Stimulated activated CD8-positive, alpha-beta memory T cell treated with anti-CD3 and anti-CD28 coated beads, Interleukin-7, amount 100 ng/mL, for 24 hours (primary cell): Measurements from ENCODE around the gene PGR.
"Not testable (repeated sequence)": the region's sequence is repeated elsewhere in the genome, so short reads cannot be mapped to it uniquely, and the experiment has no call there.

Source experiments
- DNase-seq: peaks from one replicate; pipeline ENCODE4 v3.0.0-alpha.2; 2020; ENCODE audit warnings: low read depth

PGR gene

GRCh38 chr11:101082813-101083212 is 46.8 kb downstream of the PGR start:
- DNase-seq: no peak

- DNase-seq: no peak
These were observed 65.9 kb downstream of the PGR start for GRCh38 chr11:101063706-101064105.

- DNase-seq: no peak
These were observed 68.0 kb downstream of the PGR start for GRCh38 chr11:101061606-101062005.

- DNase-seq: no peak
These were observed 70.3 kb downstream of the PGR start for GRCh38 chr11:101059331-101059730.

GRCh38 chr11:101053492-101053891 is 76.1 kb downstream of the PGR start:
- DNase-seq: no peak

GRCh38 chr11:101051677-101052076 is 77.9 kb downstream of the PGR start:
- DNase-seq: no peak

GRCh38 chr11:101049813-101050212 is 79.8 kb downstream of the PGR start:
- DNase-seq: no peak

GRCh38 chr11:101049123-101049522 is 80.5 kb downstream of the PGR start:
- DNase-seq: no peak

GRCh38 chr11:101048479-101048878 is 81.1 kb downstream of the PGR start:
- no peak for DNase-seq

- DNase-seq: no peak
These were observed 82.7 kb downstream of the PGR start for GRCh38 chr11:101046947-101047346.

- no peak for DNase-seq
These were observed 84.2 kb downstream of the PGR start for GRCh38 chr11:101045415-101045814.

GRCh38 chr11:101043940-101044339 is 85.7 kb downstream of the PGR start:
- no peak for DNase-seq

GRCh38 chr11:101035872-101036271 is 93.7 kb downstream of the PGR start:
- no peak for DNase-seq

- no peak for DNase-seq
These were observed 95.5 kb downstream of the PGR start for GRCh38 chr11:101034076-101034475.

GRCh38 chr11:101032991-101033390 is 96.6 kb downstream of the PGR start:
- DNase-seq: no peak

GRCh38 chr11:101031713-101032112 is 97.9 kb downstream of the PGR start:
- DNase-seq: no peak

GRCh38 chr11:101030692-101031091 is 98.9 kb downstream of the PGR start:
- no peak for DNase-seq

- DNase-seq: no peak
These were observed 99.6 kb downstream of the PGR start for GRCh38 chr11:101030015-101030414.

- DNase-seq: no peak
These were observed 101.0 kb downstream of the PGR start for GRCh38 chr11:101028644-101029043.

GRCh38 chr11:101022256-101022655 is 107.4 kb downstream of the PGR start:
- DNase-seq: no peak

- no peak for DNase-seq
These were observed 109.7 kb downstream of the PGR start for GRCh38 chr11:101019870-101020269.

GRCh38 chr11:101014600-101015285 is 114.9 kb downstream of the PGR start:
- no peak for DNase-seq

GRCh38 chr11:101013702-101014101 is 115.9 kb downstream of the PGR start:
- not testable (repeated sequence) for DNase-seq

GRCh38 chr11:101011881-101012280 is 117.7 kb downstream of the PGR start:
- DNase-seq: no peak
